Hepatic stellate cell (primary cell): ENCODE data around the gene RNFT2.
"Not testable (repeated sequence)": the region's sequence is repeated elsewhere in the genome, so short reads cannot be mapped to it uniquely, and the experiment has no call there.

ENCODE experiments used
- DNase-seq: peaks from one replicate; pipeline ENCODE4 v3.0.0; 2011; ENCODE audit warnings: low spot score

Gene RNFT2

DNA sequence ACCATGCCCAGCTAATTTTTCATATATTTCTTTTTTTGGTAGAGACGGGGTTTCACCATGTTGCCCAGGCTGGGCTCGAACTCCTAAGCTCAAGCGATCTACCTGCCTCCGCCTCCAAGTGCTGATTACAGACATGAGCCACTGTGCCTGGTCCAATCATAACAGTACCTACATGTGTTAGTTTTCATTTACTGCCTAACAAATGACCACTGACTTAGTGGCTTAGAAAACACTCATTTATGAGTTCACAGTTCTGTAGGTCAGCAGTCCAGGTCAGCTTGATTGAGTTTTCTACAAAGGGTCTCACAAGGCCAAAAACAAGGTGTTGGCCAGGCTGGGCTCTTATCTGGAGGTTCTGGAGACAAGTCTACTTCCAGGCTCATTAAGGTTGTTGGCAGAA is 60.6 kb downstream of the RNFT2 start:
- DNase-seq: no peak

GRCh38 chr12:116799955-116800354 is 61.8 kb downstream of the RNFT2 start:
- no peak for DNase-seq

DNA sequence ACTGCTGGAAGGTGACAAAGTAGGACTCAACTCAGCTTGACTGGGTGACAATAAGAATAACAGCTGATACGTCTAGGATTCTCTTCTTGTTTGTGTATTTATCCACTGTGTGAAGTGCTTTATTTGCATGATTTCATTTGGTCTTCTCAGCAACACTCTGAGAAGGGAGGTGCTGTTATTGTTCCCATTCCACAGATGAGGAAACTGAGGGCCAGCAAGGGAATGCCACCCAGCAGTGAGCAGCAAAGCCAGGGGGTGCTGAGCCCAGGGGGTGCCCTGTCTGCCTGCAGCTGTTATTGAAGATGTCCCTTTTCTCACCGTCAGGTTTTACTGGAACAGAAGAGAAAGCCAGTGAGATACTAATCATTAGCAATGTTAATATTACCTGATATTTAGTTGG is 62.8 kb downstream of the RNFT2 start:
- no peak for DNase-seq

- no peak for DNase-seq
Measured at GRCh38 chr12:116802018-116802417, 63.9 kb downstream of the RNFT2 start.

- DNase-seq: no peak
Measured at GRCh38 chr12:116803013-116803736, 65.1 kb downstream of the RNFT2 start.

- DNase-seq: no peak
Measured at GRCh38 chr12:116804051-116804450, 65.9 kb downstream of the RNFT2 start.

GRCh38 chr12:116806845-116807440 is 68.8 kb downstream of the RNFT2 start:
- DNase-seq: no peak

- DNase-seq: no peak
Measured at GRCh38 chr12:116807546-116807945, 69.4 kb downstream of the RNFT2 start.

DNA sequence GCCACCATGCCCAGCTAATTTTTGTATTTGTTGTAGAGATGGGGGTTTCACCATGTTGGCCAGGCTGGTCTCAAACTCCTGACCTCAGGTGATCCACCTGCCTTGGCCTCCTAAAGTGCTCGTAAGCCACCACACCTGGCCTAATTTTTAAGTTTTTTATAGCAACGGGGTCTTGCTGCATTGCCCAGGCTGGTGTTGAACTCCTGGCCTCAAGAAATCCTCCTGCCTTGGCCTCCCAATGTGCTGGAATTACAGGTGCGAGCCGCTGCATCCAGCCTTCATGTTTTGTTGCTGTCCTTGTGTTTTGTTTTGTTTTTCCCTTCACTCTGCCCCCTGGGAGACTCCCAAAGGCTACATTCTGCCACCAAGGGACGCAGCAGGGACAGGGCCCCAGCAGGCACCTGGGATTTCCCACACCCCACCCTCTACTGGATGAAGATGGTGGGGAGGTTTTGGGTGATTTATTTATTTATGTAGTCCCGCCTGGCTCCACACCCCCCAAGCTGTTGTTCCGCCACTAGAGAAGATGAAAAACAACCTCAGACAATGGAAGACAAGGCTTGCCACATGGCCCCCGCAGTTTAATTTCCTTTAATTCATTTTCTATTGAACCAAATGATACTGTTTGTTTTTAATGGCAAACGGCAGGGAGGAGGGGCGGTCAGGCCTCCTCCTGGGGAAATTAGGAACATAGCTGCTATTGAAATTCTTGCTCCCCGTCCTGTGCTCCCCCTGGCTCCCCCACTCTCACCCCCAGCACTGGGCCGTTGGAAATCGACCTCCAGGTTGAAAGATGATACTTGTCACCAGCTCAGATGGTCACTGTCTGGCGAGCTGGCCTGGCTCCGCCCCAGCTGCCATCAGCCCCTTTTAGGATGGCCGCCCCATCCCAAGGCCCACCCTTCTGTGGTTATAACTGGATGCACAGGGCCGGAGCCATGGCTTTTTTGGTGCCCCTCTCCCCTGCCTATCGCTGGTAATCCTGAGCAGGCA is 70.3 kb downstream of the RNFT2 start:
- no peak for DNase-seq

GRCh38 chr12:116812238-116812637 is 74.1 kb downstream of the RNFT2 start:
- no peak for DNase-seq

DNA sequence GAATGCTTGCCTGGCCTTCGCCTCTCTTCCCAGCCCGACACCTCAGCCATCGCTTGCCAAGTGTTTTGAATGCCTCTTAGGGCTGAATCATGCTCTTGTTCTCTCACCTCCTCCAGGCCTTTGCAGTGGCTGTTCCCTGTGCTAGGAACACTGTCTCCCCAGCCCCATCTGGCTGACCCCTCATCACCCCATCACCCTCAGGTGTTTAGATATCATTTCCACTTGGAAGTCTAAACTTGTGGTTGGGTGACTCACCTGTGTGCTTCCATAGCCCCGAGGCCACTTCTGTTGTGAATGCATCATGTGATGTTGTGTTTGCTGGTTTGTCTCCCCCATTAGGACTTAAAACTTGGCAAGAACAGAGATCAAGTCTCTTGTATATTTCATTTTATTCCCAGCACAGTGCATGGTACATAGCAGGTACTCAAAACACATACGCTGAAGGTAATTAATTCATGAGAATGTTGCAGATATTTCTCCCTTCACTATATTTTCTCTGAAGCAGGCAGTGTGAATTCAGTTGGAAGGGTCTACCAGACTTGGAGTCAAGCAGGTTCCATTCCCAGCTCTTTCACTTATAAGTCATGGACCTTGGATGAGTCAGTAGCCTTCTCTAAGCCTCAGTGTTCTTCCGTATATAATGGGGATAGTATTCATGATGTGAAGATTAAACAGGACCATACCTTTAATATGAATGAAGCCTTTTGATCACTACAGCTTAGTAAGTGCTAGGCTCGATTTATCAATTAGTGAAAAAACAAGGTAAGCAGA is 75.3 kb downstream of the RNFT2 start:
- no peak for DNase-seq

DNA sequence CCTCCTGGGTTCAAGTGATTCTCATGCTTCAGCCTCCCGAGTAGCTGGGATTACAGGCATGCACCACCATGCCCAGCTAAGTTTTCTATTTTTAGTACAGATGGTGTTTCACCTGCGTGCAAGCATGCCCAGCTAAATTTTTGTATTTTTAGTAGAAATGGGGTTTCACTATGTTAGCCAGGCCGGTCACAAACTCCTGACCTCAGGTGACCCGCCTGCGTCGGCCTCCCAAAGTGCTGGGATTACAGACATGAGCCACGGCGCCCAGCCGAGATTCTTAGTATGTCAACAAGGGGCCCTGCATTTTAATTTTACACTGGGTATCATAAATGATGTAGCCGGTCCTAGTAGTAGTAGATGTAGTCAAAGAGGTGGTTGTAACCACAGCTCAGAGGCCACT is 76.7 kb downstream of the RNFT2 start:
- DNase-seq: not testable (repeated sequence)

GRCh38 chr12:116818341-116818856 is 80.3 kb downstream of the RNFT2 start:
- DNase-seq: peak; percentile 28

GRCh38 chr12:116818948-116819832 is 81.1 kb downstream of the RNFT2 start:
- peak; percentile 97 for DNase-seq

DNA sequence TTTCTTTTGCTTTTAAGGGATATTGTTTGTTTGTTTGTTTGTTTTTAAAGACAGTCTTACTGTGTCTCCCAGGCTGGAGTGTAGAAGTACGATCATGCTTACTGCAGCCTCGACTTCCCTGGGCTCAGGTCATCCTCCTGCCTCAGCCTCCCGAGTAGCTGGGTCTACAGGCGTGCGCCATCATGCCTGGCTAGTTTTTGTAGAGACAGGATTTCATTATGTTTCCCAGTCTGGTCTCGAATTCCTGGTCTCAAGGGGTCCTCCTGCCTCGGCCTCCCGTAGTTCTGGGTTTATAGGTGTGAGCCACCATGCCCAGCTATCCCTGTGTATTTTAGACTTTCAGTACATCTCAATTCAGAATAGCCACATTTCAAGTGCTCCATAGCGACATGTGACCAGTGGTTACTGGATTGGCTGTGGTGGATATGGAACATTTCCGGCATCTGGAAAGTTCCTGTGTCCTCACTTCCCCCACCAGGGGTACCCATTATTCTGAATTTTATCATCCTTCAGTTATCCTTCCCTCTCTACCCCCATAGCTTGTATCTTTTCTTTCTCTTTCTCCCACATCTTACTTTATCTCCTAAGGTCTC is 82.0 kb downstream of the RNFT2 start:
- no peak for DNase-seq

DNA sequence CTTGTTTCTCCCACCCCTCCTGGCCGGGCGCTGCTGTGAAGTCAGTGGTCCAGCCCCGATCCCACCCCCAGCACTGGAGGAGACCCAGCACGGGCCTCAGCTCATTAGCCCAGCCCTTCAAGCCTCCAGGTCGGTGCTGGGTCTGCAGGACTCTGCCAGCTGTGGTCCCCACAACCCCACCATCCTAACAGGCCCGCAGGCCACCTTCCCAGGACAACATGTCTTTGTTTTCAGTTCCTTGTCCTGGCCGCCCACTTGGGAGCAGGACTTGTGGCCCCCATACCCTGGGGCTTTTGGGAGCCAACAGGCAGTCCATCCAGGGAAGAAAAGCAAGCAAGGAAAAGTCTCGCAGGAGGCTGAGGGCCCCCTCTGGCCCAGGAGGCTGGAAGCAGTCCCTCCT is 83.2 kb downstream of the RNFT2 start:
- DNase-seq: no peak

DNA sequence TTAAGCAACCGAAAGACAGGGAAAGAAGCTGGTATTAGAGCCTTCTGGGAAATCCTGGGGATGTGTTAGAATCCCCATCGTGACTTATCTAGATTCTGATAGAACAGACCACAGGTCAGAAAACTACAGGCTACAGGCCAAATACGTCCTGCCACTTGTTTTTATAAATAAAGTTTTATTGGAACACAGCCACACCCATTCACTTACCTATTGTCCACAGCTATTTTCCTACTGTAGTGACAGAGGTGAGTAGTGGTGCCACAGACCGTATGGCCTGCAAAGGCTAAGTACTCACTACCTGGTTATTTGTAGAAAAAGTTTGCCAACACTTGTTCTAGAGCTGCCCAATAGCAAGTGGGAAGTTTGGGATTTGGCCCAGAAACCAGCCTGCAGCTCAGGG is 89.3 kb downstream of the RNFT2 start:
- DNase-seq: no peak

DNA sequence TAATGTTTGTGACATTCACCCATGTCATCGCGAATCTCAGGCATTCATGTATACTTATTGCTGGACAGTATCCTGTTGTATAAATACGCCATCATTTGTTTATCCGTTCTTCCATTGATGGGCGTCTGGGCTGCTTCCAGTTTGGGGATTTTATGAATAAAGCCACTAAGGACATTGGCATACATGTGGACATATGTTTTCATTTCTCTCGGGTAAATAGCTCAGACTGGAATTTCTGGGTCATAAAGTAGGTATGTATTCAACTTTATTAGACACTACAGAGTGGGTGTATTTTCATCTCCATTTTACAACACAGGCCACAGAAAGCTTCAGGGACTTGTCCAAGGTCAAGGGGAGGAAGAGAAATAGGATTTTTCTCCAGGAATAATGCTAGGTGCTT is 94.2 kb downstream of the RNFT2 start:
- DNase-seq: no peak

GRCh38 chr12:116833474-116833873 is 95.4 kb downstream of the RNFT2 start:
- no peak for DNase-seq

GRCh38 chr12:116835484-116835883 is 97.4 kb downstream of the RNFT2 start:
- DNase-seq: no peak
